SK-N-SH (cell line): ENCODE data around the gene SYNE2. TPM values are rescaled to one million over a fixed set of nuclear protein-coding genes. Genes with fewer than 3 reads are reported as not detected.

ENCODE experiments used
- CTCF ChIA-PET: fragments of 300-600, 350-600 bp; formaldehyde crosslinking; extraction: SDS; loops from one replicate; lab custom pipeline; 2021; lab: Yijun Ruan, JAX
- POLR2A ChIA-PET: fragments of 350-600 bp; sonication (Branson Sonifier 250); formaldehyde crosslinking; extraction: SDS; loops from one replicate; lab custom pipeline; 2020; ENCODE audit warnings: antibody characterized with exemption, inconsistent platforms; lab: Yijun Ruan, JAX
- DNase-seq: peaks from one replicate; pipeline ENCODE4 v3.0.0; 2012
- H2AFZ ChIP-seq: fragments of 200-600 bp; sonication (generic); 2 replicates; pipeline ENCODE4 v1.8.1; 2016; ENCODE audit warnings: antibody characterized with exemption, mild to moderate bottlenecking, low read depth
- H3F3A ChIP-seq: fragments of 200-600 bp; sonication (generic); replicated peaks from 2 replicates; pipeline ENCODE3; 2016; ENCODE audit warnings: antibody characterized with exemption, mild to moderate bottlenecking; ENCODE audit not compliant: insufficient read depth
- H3K27ac ChIP-seq, 2 experiments: fragments of 200-500 bp in 1 of 2; fragments of 200-600 bp in 1 of 2; sonication (Bioruptor generic) in 1 of 2; sonication (generic), shearing (Covaris generic) in 1 of 2; 2 replicates each; pipeline versions ENCODE4 v1.5.1 to v1.6.1; 2014 to 2016; ENCODE audit warnings: low read depth in 2 of 2, inconsistent platforms in 1 of 2, low read length in 1 of 2, mild to moderate bottlenecking in 1 of 2, mixed read lengths in 1 of 2
- H3K27me3 ChIP-seq: fragments of 200-600 bp; sonication (generic), shearing (Covaris generic); 2 replicates; pipeline ENCODE4 v1.6.1; 2016; ENCODE audit warnings: mixed run types; ENCODE audit not compliant: insufficient read depth
- H3K36me3 ChIP-seq, 2 experiments: fragments of 200-500 bp in 1 of 2; fragments of 200-600 bp in 1 of 2; sonication (Bioruptor generic) in 1 of 2; sonication (generic) in 1 of 2; replicated peaks in 1 of 2; 2 replicates each; pipeline versions ENCODE3 to v1.5.1; 2014 to 2016; ENCODE audit warnings: low read length in 1 of 2, mild to moderate bottlenecking in 1 of 2; ENCODE audit not compliant: insufficient read depth in 2 of 2, control insufficient read depth in 1 of 2
- H3K4me1 ChIP-seq, 2 experiments: fragments of 200-500 bp in 1 of 2; fragments of 200-600 bp in 1 of 2; sonication (Bioruptor generic) in 1 of 2; sonication (generic), shearing (Covaris generic) in 1 of 2; 2 replicates each; pipeline versions ENCODE4 v1.5.1 to v1.6.1; 2014 to 2016; ENCODE audit warnings: low read depth in 1 of 2, low read length in 1 of 2, mixed run types in 1 of 2; ENCODE audit not compliant: insufficient read depth in 2 of 2, control insufficient read depth in 1 of 2
- H3K4me2 ChIP-seq: fragments of 200-600 bp; sonication (generic), shearing (Covaris generic); 2 replicates; pipeline ENCODE4 v1.6.1; 2017; ENCODE audit warnings: mixed run types
- H3K4me3 ChIP-seq, 2 experiments: fragments of 200-500 bp in 1 of 2; fragments of 200-600 bp in 1 of 2; sonication (Bioruptor generic) in 1 of 2; sonication (generic), shearing (Covaris generic) in 1 of 2; 2 replicates each; pipeline versions ENCODE4 v1.5.1 to v1.8.1; 2014 to 2016; ENCODE audit warnings: low read depth in 2 of 2, inconsistent platforms in 1 of 2, low read length in 1 of 2, mild to moderate bottlenecking in 1 of 2, mixed read lengths in 1 of 2, moderate library complexity in 1 of 2
- H3K79me2 ChIP-seq: fragments of 200-600 bp; sonication (generic); 2 replicates; pipeline ENCODE4 v1.8.1; 2017; ENCODE audit warnings: mild to moderate bottlenecking; ENCODE audit not compliant: insufficient read depth
- H3K9ac ChIP-seq: fragments of 200-600 bp; sonication (generic); 2 replicates; pipeline ENCODE4 v1.6.1; 2017; ENCODE audit warnings: mixed run types
- H3K9me2 ChIP-seq: fragments of 200-600 bp; sonication (generic); 2 replicates; pipeline ENCODE4 v1.6.1; 2017; ENCODE audit warnings: mixed run types
- H3K9me3 ChIP-seq: fragments of 200-600 bp; sonication (generic); 2 replicates; pipeline ENCODE4 v1.6.1; 2017; ENCODE audit warnings: mixed run types, mild to moderate bottlenecking, moderate library complexity
- H4K20me1 ChIP-seq: fragments of 200-600 bp; sonication (generic); 2 replicates; pipeline ENCODE4 v1.6.1; 2017; ENCODE audit warnings: mild to moderate bottlenecking, mixed run types; ENCODE audit not compliant: insufficient read depth
- EP300 ChIP-seq, 2 experiments: IDR thresholded peaks; 2 replicates each; pipeline versions ENCODE4 v1.4.0 to v1.6.1; 2012; ENCODE audit warnings: borderline replicate concordance in 1 of 2, low read depth in 1 of 2, low read length in 1 of 2
- EZH2phosphoT487 ChIP-seq: fragments of 200-600 bp; sonication (generic); IDR thresholded peaks from 2 replicates; pipeline ENCODE4 v1.6.1; 2017; ENCODE audit warnings: low read depth, mixed run types, mild to moderate bottlenecking, antibody characterized with exemption, moderate library complexity, borderline replicate concordance
- FOSL2 ChIP-seq: IDR thresholded peaks from 2 replicates; pipeline ENCODE4 v1.4.0; 2012; ENCODE audit warnings: low read depth, mild to moderate bottlenecking, moderate library complexity, borderline replicate concordance
- FOXM1 ChIP-seq: IDR thresholded peaks from 2 replicates; pipeline ENCODE4 v1.4.0; 2012; ENCODE audit warnings: low read depth, mild to moderate bottlenecking
- GATA2 ChIP-seq: sonication (generic); formaldehyde crosslinking; IDR thresholded peaks from 2 replicates; pipeline ENCODE4 v1.5.0; 2020; ENCODE audit warnings: mild to moderate bottlenecking, missing genetic modification reagents
- MEF2A ChIP-seq: IDR thresholded peaks from 2 replicates; pipeline ENCODE4 v1.4.0; 2012; ENCODE audit warnings: low read depth, borderline replicate concordance
- MXI1 ChIP-seq: IDR thresholded peaks from 2 replicates; pipeline ENCODE4 v1.6.1; 2012; ENCODE audit warnings: mild to moderate bottlenecking, low read depth, low read length, improper control_type of control experiment
- RAD21 ChIP-seq: IDR thresholded peaks from 2 replicates; pipeline ENCODE4 v1.6.1; 2012; ENCODE audit warnings: mild to moderate bottlenecking, low read length
- RCOR1 ChIP-seq: fragments of 150-350 bp; IDR thresholded peaks from 2 replicates; pipeline ENCODE4 v1.6.1; 2017; ENCODE audit warnings: antibody characterized with exemption, low read length
- SIN3A ChIP-seq: IDR thresholded peaks from 2 replicates; pipeline ENCODE4 v1.6.1; 2012; ENCODE audit warnings: low read depth, mild to moderate bottlenecking, low read length, moderate library complexity, borderline replicate concordance
- SMC3 ChIP-seq: IDR thresholded peaks from 2 replicates; pipeline ENCODE4 v1.6.1; 2012; ENCODE audit warnings: low read depth, low read length, improper control_type of control experiment
- TCF12 ChIP-seq: IDR thresholded peaks from 2 replicates; pipeline ENCODE4 v1.4.0; 2012
- TEAD4 ChIP-seq: IDR thresholded peaks from 2 replicates; pipeline ENCODE4 v1.4.0; 2012; ENCODE audit warnings: mild to moderate bottlenecking, borderline replicate concordance; ENCODE audit not compliant: insufficient read depth
- YY1 ChIP-seq: IDR thresholded peaks from 2 replicates; pipeline ENCODE4 v1.4.0; 2012; ENCODE audit warnings: low read depth, mild to moderate bottlenecking
- WGBS: methylation state at CpG from one replicate; pipeline ENCODE4 v1.1.6; 2017; ENCODE audit warnings: low lambda C conversion rate; 5-methylcytosine and 5-hydroxymethylcytosine counted together
- polyA plus RNA-seq, 3 experiments: library from polyadenylated mRNA; depleted of rRNA; stranded (reverse); fragments of >200 nt; gene quantifications; 2 replicates each; pipeline ENCODE4 v1.2.3, GENCODE V29; 2012
- TF ChIP-seq, protein P1 (sequence below): fragments of 150-350 bp; IDR thresholded peaks from 2 replicates; pipeline ENCODE4 v1.6.1; 2017; ENCODE audit warnings: antibody characterized with exemption, low read length, low read depth, borderline replicate concordance
- TF ChIP-seq, protein P2 (sequence below): IDR thresholded peaks from 2 replicates; pipeline ENCODE4 v1.4.0; 2012; ENCODE audit warnings: low read depth, borderline replicate concordance
- TF ChIP-seq, protein P3 (sequence below): fragments of 150-350 bp; IDR thresholded peaks from 2 replicates; pipeline ENCODE4 v1.6.1; 2016; ENCODE audit warnings: mild to moderate bottlenecking, low read depth, low read length
- TF ChIP-seq, protein P4 (sequence below): IDR thresholded peaks from 2 replicates; pipeline ENCODE4 v1.6.1; 2012; ENCODE audit warnings: mild to moderate bottlenecking, low read depth, low read length, moderate library complexity
- TF ChIP-seq, protein P5 (sequence below): IDR thresholded peaks from 2 replicates; pipeline ENCODE4 v1.4.0; 2012; ENCODE audit warnings: low read depth
- TF ChIP-seq, protein P6 (sequence below): fragments of 200-600 bp; sonication (generic); IDR thresholded peaks from 2 replicates; pipeline ENCODE4 v1.6.1; 2017; ENCODE audit warnings: antibody characterized with exemption, mild to moderate bottlenecking, moderate library complexity

SYNE2 gene
- polyA plus RNA-seq, 1 of the 3 experiments (the other 2 are of a cell fraction), result 7.1 TPM

DNA sequence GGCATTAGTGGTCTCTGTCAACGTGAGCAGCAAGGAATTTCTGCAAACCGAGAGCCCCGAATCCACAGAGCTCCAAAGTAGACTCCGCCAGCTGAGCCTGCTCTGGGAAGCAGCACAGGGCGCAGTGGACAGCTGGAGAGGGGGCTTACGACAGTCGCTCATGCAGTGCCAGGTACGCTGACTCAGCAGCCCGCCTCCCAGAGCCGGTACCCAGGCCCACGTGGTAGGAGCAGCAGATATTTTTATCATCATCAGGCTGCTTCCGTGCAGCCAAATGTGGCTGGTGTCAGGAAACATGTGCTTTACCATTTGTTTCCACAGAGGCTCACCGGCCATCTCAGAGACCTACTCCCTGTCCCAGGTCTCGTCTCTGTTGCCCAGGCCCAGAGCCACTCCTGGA lies 367.7 kb downstream of the SYNE2 start:
- POLR2A ChIA-PET, result no interaction called here

More for the DNA sequence above, 367.7 kb downstream of the SYNE2 start:
- Histone ChIP-seq H3K36me3 (peaks cover 0 to 25% of the 10 kb centered on the region in 2 experiments), H3K9me3 (no peaks in the 10 kb centered on the region), H3K27ac (no peak overlapping the region), H2AFZ (no peak overlapping the region), H3K4me2 (no peak overlapping the region), H3F3A (no peaks in the 10 kb centered on the region), H3K9me2 (no peaks in the 10 kb centered on the region), H4K20me1 (no peaks in the 10 kb centered on the region), H3K27me3 (no peaks in the 10 kb centered on the region), H3K9ac (no peak overlapping the region), H3K4me1 (peaks cover 0 to 16% of the 10 kb centered on the region in 2 experiments; a peak in 2 of 4 replicates), H3K4me3 (no peak overlapping the region), H3K79me2 (no peaks in the 10 kb centered on the region)
- no peak for TF ChIP-seq FOSL2
- no peak for TF ChIP-seq MEF2A
- TF ChIP-seq, protein P1, sequence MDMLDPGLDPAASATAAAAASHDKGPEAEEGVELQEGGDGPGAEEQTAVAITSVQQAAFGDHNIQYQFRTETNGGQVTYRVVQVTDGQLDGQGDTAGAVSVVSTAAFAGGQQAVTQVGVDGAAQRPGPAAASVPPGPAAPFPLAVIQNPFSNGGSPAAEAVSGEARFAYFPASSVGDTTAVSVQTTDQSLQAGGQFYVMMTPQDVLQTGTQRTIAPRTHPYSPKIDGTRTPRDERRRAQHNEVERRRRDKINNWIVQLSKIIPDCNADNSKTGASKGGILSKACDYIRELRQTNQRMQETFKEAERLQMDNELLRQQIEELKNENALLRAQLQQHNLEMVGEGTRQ, result no peak
- TF ChIP-seq TEAD4, result no peak
- TF ChIP-seq YY1, result no peak
- TF ChIP-seq SIN3A, result no peak
- TF ChIP-seq GATA2, result no peak
- TF ChIP-seq EP300 (IDR thresholded peaks at IDR 0.05; ENCODE audit: borderline replicate concordance in 1 of 2, low read depth in 1 of 2, low read length in 1 of 2), result no peak
- TF ChIP-seq, protein P2, sequence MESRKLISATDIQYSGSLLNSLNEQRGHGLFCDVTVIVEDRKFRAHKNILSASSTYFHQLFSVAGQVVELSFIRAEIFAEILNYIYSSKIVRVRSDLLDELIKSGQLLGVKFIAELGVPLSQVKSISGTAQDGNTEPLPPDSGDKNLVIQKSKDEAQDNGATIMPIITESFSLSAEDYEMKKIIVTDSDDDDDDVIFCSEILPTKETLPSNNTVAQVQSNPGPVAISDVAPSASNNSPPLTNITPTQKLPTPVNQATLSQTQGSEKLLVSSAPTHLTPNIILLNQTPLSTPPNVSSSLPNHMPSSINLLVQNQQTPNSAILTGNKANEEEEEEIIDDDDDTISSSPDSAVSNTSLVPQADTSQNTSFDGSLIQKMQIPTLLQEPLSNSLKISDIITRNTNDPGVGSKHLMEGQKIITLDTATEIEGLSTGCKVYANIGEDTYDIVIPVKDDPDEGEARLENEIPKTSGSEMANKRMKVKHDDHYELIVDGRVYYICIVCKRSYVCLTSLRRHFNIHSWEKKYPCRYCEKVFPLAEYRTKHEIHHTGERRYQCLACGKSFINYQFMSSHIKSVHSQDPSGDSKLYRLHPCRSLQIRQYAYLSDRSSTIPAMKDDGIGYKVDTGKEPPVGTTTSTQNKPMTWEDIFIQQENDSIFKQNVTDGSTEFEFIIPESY, result no peak
- no peak for TF ChIP-seq RAD21
- TF ChIP-seq SMC3, result no peak
- TF ChIP-seq, protein P3, sequence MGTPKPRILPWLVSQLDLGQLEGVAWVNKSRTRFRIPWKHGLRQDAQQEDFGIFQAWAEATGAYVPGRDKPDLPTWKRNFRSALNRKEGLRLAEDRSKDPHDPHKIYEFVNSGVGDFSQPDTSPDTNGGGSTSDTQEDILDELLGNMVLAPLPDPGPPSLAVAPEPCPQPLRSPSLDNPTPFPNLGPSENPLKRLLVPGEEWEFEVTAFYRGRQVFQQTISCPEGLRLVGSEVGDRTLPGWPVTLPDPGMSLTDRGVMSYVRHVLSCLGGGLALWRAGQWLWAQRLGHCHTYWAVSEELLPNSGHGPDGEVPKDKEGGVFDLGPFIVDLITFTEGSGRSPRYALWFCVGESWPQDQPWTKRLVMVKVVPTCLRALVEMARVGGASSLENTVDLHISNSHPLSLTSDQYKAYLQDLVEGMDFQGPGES, result no peak
- TF ChIP-seq, protein P4, sequence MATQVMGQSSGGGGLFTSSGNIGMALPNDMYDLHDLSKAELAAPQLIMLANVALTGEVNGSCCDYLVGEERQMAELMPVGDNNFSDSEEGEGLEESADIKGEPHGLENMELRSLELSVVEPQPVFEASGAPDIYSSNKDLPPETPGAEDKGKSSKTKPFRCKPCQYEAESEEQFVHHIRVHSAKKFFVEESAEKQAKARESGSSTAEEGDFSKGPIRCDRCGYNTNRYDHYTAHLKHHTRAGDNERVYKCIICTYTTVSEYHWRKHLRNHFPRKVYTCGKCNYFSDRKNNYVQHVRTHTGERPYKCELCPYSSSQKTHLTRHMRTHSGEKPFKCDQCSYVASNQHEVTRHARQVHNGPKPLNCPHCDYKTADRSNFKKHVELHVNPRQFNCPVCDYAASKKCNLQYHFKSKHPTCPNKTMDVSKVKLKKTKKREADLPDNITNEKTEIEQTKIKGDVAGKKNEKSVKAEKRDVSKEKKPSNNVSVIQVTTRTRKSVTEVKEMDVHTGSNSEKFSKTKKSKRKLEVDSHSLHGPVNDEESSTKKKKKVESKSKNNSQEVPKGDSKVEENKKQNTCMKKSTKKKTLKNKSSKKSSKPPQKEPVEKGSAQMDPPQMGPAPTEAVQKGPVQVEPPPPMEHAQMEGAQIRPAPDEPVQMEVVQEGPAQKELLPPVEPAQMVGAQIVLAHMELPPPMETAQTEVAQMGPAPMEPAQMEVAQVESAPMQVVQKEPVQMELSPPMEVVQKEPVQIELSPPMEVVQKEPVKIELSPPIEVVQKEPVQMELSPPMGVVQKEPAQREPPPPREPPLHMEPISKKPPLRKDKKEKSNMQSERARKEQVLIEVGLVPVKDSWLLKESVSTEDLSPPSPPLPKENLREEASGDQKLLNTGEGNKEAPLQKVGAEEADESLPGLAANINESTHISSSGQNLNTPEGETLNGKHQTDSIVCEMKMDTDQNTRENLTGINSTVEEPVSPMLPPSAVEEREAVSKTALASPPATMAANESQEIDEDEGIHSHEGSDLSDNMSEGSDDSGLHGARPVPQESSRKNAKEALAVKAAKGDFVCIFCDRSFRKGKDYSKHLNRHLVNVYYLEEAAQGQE, result no peak
- TF ChIP-seq, protein P5, sequence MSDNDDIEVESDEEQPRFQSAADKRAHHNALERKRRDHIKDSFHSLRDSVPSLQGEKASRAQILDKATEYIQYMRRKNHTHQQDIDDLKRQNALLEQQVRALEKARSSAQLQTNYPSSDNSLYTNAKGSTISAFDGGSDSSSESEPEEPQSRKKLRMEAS, result no peak
- no peak for TF ChIP-seq MXI1
- no peak for TF ChIP-seq EZH2phosphoT487
- TF ChIP-seq, protein P6, sequence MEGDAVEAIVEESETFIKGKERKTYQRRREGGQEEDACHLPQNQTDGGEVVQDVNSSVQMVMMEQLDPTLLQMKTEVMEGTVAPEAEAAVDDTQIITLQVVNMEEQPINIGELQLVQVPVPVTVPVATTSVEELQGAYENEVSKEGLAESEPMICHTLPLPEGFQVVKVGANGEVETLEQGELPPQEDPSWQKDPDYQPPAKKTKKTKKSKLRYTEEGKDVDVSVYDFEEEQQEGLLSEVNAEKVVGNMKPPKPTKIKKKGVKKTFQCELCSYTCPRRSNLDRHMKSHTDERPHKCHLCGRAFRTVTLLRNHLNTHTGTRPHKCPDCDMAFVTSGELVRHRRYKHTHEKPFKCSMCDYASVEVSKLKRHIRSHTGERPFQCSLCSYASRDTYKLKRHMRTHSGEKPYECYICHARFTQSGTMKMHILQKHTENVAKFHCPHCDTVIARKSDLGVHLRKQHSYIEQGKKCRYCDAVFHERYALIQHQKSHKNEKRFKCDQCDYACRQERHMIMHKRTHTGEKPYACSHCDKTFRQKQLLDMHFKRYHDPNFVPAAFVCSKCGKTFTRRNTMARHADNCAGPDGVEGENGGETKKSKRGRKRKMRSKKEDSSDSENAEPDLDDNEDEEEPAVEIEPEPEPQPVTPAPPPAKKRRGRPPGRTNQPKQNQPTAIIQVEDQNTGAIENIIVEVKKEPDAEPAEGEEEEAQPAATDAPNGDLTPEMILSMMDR, result no peak
- TF ChIP-seq TCF12, result no peak
- no peak for TF ChIP-seq RCOR1
- no peak for TF ChIP-seq FOXM1
- no peak for DNase-seq
- 96% methylated on average over 7 of the region's 14 CpGs for WGBS
- CTCF ChIA-PET, result interaction anchor here (1.8 kb wide), 1 partner anchor 83 kb away, joined by 7 read pairs; no protein-coding TSS in a partner anchor
